ENCODE measurements around the gene IL17F.

- TF ChIP-seq, protein P1, sequence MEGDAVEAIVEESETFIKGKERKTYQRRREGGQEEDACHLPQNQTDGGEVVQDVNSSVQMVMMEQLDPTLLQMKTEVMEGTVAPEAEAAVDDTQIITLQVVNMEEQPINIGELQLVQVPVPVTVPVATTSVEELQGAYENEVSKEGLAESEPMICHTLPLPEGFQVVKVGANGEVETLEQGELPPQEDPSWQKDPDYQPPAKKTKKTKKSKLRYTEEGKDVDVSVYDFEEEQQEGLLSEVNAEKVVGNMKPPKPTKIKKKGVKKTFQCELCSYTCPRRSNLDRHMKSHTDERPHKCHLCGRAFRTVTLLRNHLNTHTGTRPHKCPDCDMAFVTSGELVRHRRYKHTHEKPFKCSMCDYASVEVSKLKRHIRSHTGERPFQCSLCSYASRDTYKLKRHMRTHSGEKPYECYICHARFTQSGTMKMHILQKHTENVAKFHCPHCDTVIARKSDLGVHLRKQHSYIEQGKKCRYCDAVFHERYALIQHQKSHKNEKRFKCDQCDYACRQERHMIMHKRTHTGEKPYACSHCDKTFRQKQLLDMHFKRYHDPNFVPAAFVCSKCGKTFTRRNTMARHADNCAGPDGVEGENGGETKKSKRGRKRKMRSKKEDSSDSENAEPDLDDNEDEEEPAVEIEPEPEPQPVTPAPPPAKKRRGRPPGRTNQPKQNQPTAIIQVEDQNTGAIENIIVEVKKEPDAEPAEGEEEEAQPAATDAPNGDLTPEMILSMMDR (conservative IDR thresholded peaks at IDR 0.05 in 1 of 2, IDR thresholded peaks at IDR 0.05 in 1 of 2; ENCODE audit: low read depth in 1 of 2, low read length in 2 of 2) = no peak
- no peak for TF ChIP-seq EZH2 (IDR thresholded peaks at IDR 0.05; ENCODE audit: low read length, missing control alignments)
Measured at GRCh38 chr6:52187098-52187497, 57.2 kb downstream of the IL17F start.
